ENCODE measurements around the gene NALF2. TPM values are rescaled to one million over a fixed set of nuclear protein-coding genes. Genes with fewer than 3 reads are reported as not detected.
A peak's percentile ranks its signal among the peaks of the same experiment; 100 is the strongest.

Gene NALF2
- total and polyA plus RNA-seq, 5 donors from 2014 or later, result not detected

GRCh38 chrX:69510137-69510715 lies 6.1 kb downstream of the NALF2 start:
- no peaks in the 10 kb centered on the region for H3K9me3 ChIP-seq (ENCODE audit: control insufficient read depth in 2 of 2, low read length in 2 of 2)
- Mint-ChIP-seq H3K36me3 (no peaks in the 10 kb centered on the region), H3K4me1 (peaks cover 0 to 3% (median 0%) of the 10 kb centered on the region in 4 donors), H3K9me3 (peaks cover 0 to 1% (median 0%) of the 10 kb centered on the region in 7 donors), H3K27me3 (peaks cover 13% of the 10 kb centered on the region), H3K4me3 (no peak overlapping the region), H3K27ac (no peak overlapping the region)
- no peaks in the 10 kb centered on the region for H3K4me1 ChIP-seq (ENCODE audit: control insufficient read depth, insufficient read depth, low read length, poor library complexity, severe bottlenecking)
- no peak for ATAC-seq (ENCODE audit: low read depth in 2 of 2)
- H3K27me3 ChIP-seq (ENCODE audit: control insufficient read depth, insufficient read depth, low read length), result no peaks in the 10 kb centered on the region
- no peaks in the 10 kb centered on the region for H3K36me3 ChIP-seq (ENCODE audit: control insufficient read depth, insufficient read depth, low read length)
- no peak for DNase-seq
- no peak overlapping the region for H3K27ac ChIP-seq (ENCODE audit: insufficient read depth, low read length, poor library complexity, severe bottlenecking)
- H3K4me3 ChIP-seq (ENCODE audit: low read depth, low read length), result no peak overlapping the region

GRCh38 chrX:69510914-69511513 lies 6.9 kb downstream of the NALF2 start:
- Histone ChIP-seq H3K9me3 (ENCODE audit: control insufficient read depth in 2 of 2, low read length in 2 of 2) (no peaks in the 10 kb centered on the region), H3K36me3 (ENCODE audit: control insufficient read depth, insufficient read depth, low read length) (no peaks in the 10 kb centered on the region), H3K27ac (ENCODE audit: insufficient read depth, low read length, poor library complexity, severe bottlenecking) (no peak overlapping the region), H3K27me3 (ENCODE audit: control insufficient read depth, insufficient read depth, low read length) (no peaks in the 10 kb centered on the region), H3K4me3 (ENCODE audit: low read depth, low read length) (no peak overlapping the region), H3K4me1 (ENCODE audit: control insufficient read depth, insufficient read depth, low read length, poor library complexity, severe bottlenecking) (no peaks in the 10 kb centered on the region)
- H3K4me1 Mint-ChIP-seq, result no peaks in the 10 kb centered on the region
- H3K27ac Mint-ChIP-seq, result peak overlapping the region in 1 of 3 donors; percentile 42
- H3K9me3 Mint-ChIP-seq, result peaks cover 0 to 1% (median 0%) of the 10 kb centered on the region in 7 donors
- ATAC-seq (ENCODE audit: low read depth in 2 of 2) (no peak), DNase-seq (no peak)
- no peak overlapping the region for H3K4me3 Mint-ChIP-seq
- H3K27me3 Mint-ChIP-seq, result peaks cover 13% of the 10 kb centered on the region
- no peaks in the 10 kb centered on the region for H3K36me3 Mint-ChIP-seq

- H3K36me3 Mint-ChIP-seq, result no peaks in the 10 kb centered on the region
- H3K9me3 ChIP-seq (ENCODE audit: control insufficient read depth in 2 of 2, low read length in 2 of 2), result no peaks in the 10 kb centered on the region
- H3K27me3 Mint-ChIP-seq, result no peaks in the 10 kb centered on the region
- H3K4me3 Mint-ChIP-seq, result no peak overlapping the region
- no peak overlapping the region for H3K4me3 ChIP-seq (ENCODE audit: low read depth, low read length)
- H3K9me3 Mint-ChIP-seq, result no peaks in the 10 kb centered on the region
- no peak overlapping the region for H3K27ac ChIP-seq (ENCODE audit: insufficient read depth, low read length, poor library complexity, severe bottlenecking)
- no peaks in the 10 kb centered on the region for H3K36me3 ChIP-seq (ENCODE audit: control insufficient read depth, insufficient read depth, low read length)
- no peaks in the 10 kb centered on the region for H3K27me3 ChIP-seq (ENCODE audit: control insufficient read depth, insufficient read depth, low read length)
- no peak overlapping the region for H3K27ac Mint-ChIP-seq
- H3K4me1 Mint-ChIP-seq, result no peaks in the 10 kb centered on the region
- H3K4me1 ChIP-seq (ENCODE audit: control insufficient read depth, insufficient read depth, low read length, poor library complexity, severe bottlenecking), result no peaks in the 10 kb centered on the region
- ATAC-seq (ENCODE audit: low read depth in 2 of 2), result no peak
- DNase-seq, result no peak
Measured at GRCh38 chrX:69522052-69522451, 17.9 kb downstream of the NALF2 start.

GRCh38 chrX:69523314-69523713 lies 19.2 kb downstream of the NALF2 start:
- no peak overlapping the region for H3K27ac Mint-ChIP-seq
- H3K27me3 ChIP-seq (ENCODE audit: control insufficient read depth, insufficient read depth, low read length), result no peaks in the 10 kb centered on the region

GRCh38 chrX:69524781-69525363 lies 20.7 kb downstream of the NALF2 start:
- H3K4me3 ChIP-seq (ENCODE audit: low read depth, low read length), result no peak overlapping the region
- Mint-ChIP-seq H3K4me1 (no peaks in the 10 kb centered on the region), H3K36me3 (no peaks in the 10 kb centered on the region), H3K27me3 (no peaks in the 10 kb centered on the region), H3K9me3 (no peaks in the 10 kb centered on the region), H3K27ac (no peak overlapping the region), H3K4me3 (no peak overlapping the region)
- H3K9me3 ChIP-seq (ENCODE audit: control insufficient read depth in 2 of 2, low read length in 2 of 2), result no peaks in the 10 kb centered on the region
- H3K27me3 ChIP-seq (ENCODE audit: control insufficient read depth, insufficient read depth, low read length), result no peaks in the 10 kb centered on the region
- H3K4me1 ChIP-seq (ENCODE audit: control insufficient read depth, insufficient read depth, low read length, poor library complexity, severe bottlenecking), result no peaks in the 10 kb centered on the region
- H3K27ac ChIP-seq (ENCODE audit: insufficient read depth, low read length, poor library complexity, severe bottlenecking), result no peak overlapping the region
- H3K36me3 ChIP-seq (ENCODE audit: control insufficient read depth, insufficient read depth, low read length), result no peaks in the 10 kb centered on the region
- no peak for ATAC-seq (ENCODE audit: low read depth in 2 of 2)
- DNase-seq, result no peak

More at GRCh38 chrX:69523314-69523713, 19.2 kb downstream of the NALF2 start:
- Mint-ChIP-seq H3K36me3 (no peaks in the 10 kb centered on the region), H3K9me3 (no peaks in the 10 kb centered on the region), H3K4me1 (no peaks in the 10 kb centered on the region), H3K27me3 (no peaks in the 10 kb centered on the region), H3K4me3 (no peak overlapping the region)
- Histone ChIP-seq H3K9me3 (ENCODE audit: control insufficient read depth in 2 of 2, low read length in 2 of 2) (no peaks in the 10 kb centered on the region), H3K36me3 (ENCODE audit: control insufficient read depth, insufficient read depth, low read length) (no peaks in the 10 kb centered on the region), H3K4me3 (ENCODE audit: low read depth, low read length) (no peak overlapping the region), H3K27ac (ENCODE audit: insufficient read depth, low read length, poor library complexity, severe bottlenecking) (no peak overlapping the region), H3K4me1 (ENCODE audit: control insufficient read depth, insufficient read depth, low read length, poor library complexity, severe bottlenecking) (no peaks in the 10 kb centered on the region)
- ATAC-seq (ENCODE audit: low read depth in 2 of 2), result no peak
- DNase-seq, result no peak

GRCh38 chrX:69530306-69530705 lies 26.2 kb downstream of the NALF2 start:
- no peaks in the 10 kb centered on the region for H3K36me3 ChIP-seq (ENCODE audit: control insufficient read depth, insufficient read depth, low read length)
- H3K27ac Mint-ChIP-seq, result no peak overlapping the region
- no peaks in the 10 kb centered on the region for H3K9me3 Mint-ChIP-seq
- H3K27me3 Mint-ChIP-seq, result peaks cover 6% of the 10 kb centered on the region
- no peaks in the 10 kb centered on the region for H3K9me3 ChIP-seq (ENCODE audit: control insufficient read depth in 2 of 2, low read length in 2 of 2)
- DNase-seq (no peak), ATAC-seq (ENCODE audit: low read depth in 2 of 2) (no peak)
- H3K4me1 Mint-ChIP-seq, result no peaks in the 10 kb centered on the region
- no peaks in the 10 kb centered on the region for H3K4me1 ChIP-seq (ENCODE audit: control insufficient read depth, insufficient read depth, low read length, poor library complexity, severe bottlenecking)
- H3K4me3 Mint-ChIP-seq, result no peak overlapping the region
- no peak overlapping the region for H3K27ac ChIP-seq (ENCODE audit: insufficient read depth, low read length, poor library complexity, severe bottlenecking)
- H3K36me3 Mint-ChIP-seq, result no peaks in the 10 kb centered on the region
- no peak overlapping the region for H3K4me3 ChIP-seq (ENCODE audit: low read depth, low read length)
- H3K27me3 ChIP-seq (ENCODE audit: control insufficient read depth, insufficient read depth, low read length), result no peaks in the 10 kb centered on the region

GRCh38 chrX:69531031-69531755 lies 27.1 kb downstream of the NALF2 start:
- H3K27ac ChIP-seq (ENCODE audit: insufficient read depth, low read length, poor library complexity, severe bottlenecking), result no peak overlapping the region
- H3K4me3 ChIP-seq (ENCODE audit: low read depth, low read length), result no peak overlapping the region
- no peaks in the 10 kb centered on the region for H3K36me3 Mint-ChIP-seq
- H3K27me3 ChIP-seq (ENCODE audit: control insufficient read depth, insufficient read depth, low read length), result no peaks in the 10 kb centered on the region
- peaks cover 6% of the 10 kb centered on the region for H3K27me3 Mint-ChIP-seq
- no peaks in the 10 kb centered on the region for H3K4me1 Mint-ChIP-seq
- no peak overlapping the region for H3K27ac Mint-ChIP-seq
- no peak for DNase-seq
- no peak overlapping the region for H3K4me3 Mint-ChIP-seq
- no peak for ATAC-seq (ENCODE audit: low read depth in 2 of 2)
- no peaks in the 10 kb centered on the region for H3K36me3 ChIP-seq (ENCODE audit: control insufficient read depth, insufficient read depth, low read length)
- no peaks in the 10 kb centered on the region for H3K4me1 ChIP-seq (ENCODE audit: control insufficient read depth, insufficient read depth, low read length, poor library complexity, severe bottlenecking)
- H3K9me3 ChIP-seq (ENCODE audit: control insufficient read depth in 2 of 2, low read length in 2 of 2), result no peaks in the 10 kb centered on the region
- H3K9me3 Mint-ChIP-seq, result no peaks in the 10 kb centered on the region

Data from CD4-positive, CD25-positive, alpha-beta regulatory T cell (primary cell).